Uterus (tissue), 4 donors: Measurements from ENCODE around the gene HSPG2. TPM values are rescaled to one million over a fixed set of nuclear protein-coding genes. Genes with fewer than 3 reads are reported as not detected.
"Not testable (repeated sequence)": the region's sequence is repeated elsewhere in the genome, so short reads cannot be mapped to it uniquely, and the experiment has no call there.

Source experiments
- DNase-seq, 2 donors: peaks; one replicate each; pipeline ENCODE4 v3.0.0-alpha.2; 2019 to 2020
- H3K27ac ChIP-seq, 2 donors: fragments of 200-600 bp; sonication (generic); 1 replicate in 1 of 2; 2 replicates in 1 of 2; pipeline ENCODE4 v1.5.1; 2016 to 2018
- H3K27me3 ChIP-seq, 2 donors: fragments of 200-600 bp; sonication (generic); one replicate each; pipeline ENCODE4 v1.5.1; 2018 to 2019; ENCODE audit warnings: control low read depth in 1 of 2
- H3K36me3 ChIP-seq, 2 donors: fragments of 200-600 bp; sonication (generic); one replicate each; pipeline ENCODE4 v1.5.1; 2019; ENCODE audit warnings: control low read depth in 1 of 2
- H3K4me1 ChIP-seq, 2 donors: fragments of 200-600 bp; sonication (generic); one replicate each; pipeline ENCODE4 v1.5.1; 2018 to 2019; ENCODE audit warnings: control low read depth in 1 of 2
- H3K4me3 ChIP-seq, 2 donors: fragments of 200-600 bp; sonication (generic); 1 replicate in 1 of 2; 2 replicates in 1 of 2; pipeline ENCODE4 v1.5.1; 2018 to 2019; ENCODE audit warnings: mild to moderate bottlenecking in 1 of 2
- H3K9me3 ChIP-seq, 2 donors: fragments of 200-600 bp; sonication (generic); one replicate each; pipeline ENCODE4 v1.5.1; 2019; ENCODE audit warnings: control low read depth in 1 of 2
- CTCF ChIP-seq, 4 experiments: fragments of 200-600 bp in 2 of 4; fragments of 450-650 bp in 2 of 4; sonication (generic) in 2 of 4; IDR thresholded peaks; one replicate each; pipeline ENCODE4 v1.5.1; 2016 to 2019; ENCODE audit warnings: antibody characterized with exemption in 4 of 4, mild to moderate bottlenecking in 2 of 4, moderate library complexity in 1 of 4
- POLR2A ChIP-seq, 2 donors: fragments of 450-650 bp; IDR thresholded peaks; one replicate each; pipeline ENCODE4 v1.6.1; 2016; ENCODE audit warnings: antibody characterized with exemption in 2 of 2, mild to moderate bottlenecking in 1 of 2, moderate library complexity in 1 of 2
- intact Hi-C: fragments of 100-400 bp; cut with DNase I; formaldehyde crosslinking; loops from one replicate; pipeline ENCODE4 v1.15.1; 2023; ENCODE audit warnings: low total_unique reads
- total RNA-seq, 4 donors: library from RNA; depleted of rRNA in 3 of 4; stranded (reverse); fragments of >200 nt in 3 of 4; gene quantifications; one replicate each; pipeline versions ENCODE4 v1.1.0 to v1.2.4, GENCODE V29; 2014 to 2023
- donor health status: DM: yes; HTN: yes; CAD: no.

HSPG2 gene
- total RNA-seq, 4 donors from 2014 or later: 96.8 to 677 (median 290) TPM

GRCh38 chr1:21828506-21829210, 108.5 kb downstream of the HSPG2 start:
- H3K4me1 ChIP-seq: no peaks in the 10 kb centered on the region
- H3K27ac ChIP-seq: no peak overlapping the region
- no peak overlapping the region for H3K4me3 ChIP-seq
- DNase-seq: peak in 1 of 2 donors; percentile 17
- no peaks in the 10 kb centered on the region for H3K27me3 ChIP-seq
- intact Hi-C loops: no loop called here
- no peaks in the 10 kb centered on the region for H3K9me3 ChIP-seq
- TF ChIP-seq CTCF (IDR thresholded peaks at IDR 0.05) (no peak), POLR2A (IDR thresholded peaks at IDR 0.05) (no peak)
- H3K36me3 ChIP-seq: no peaks in the 10 kb centered on the region

DNA sequence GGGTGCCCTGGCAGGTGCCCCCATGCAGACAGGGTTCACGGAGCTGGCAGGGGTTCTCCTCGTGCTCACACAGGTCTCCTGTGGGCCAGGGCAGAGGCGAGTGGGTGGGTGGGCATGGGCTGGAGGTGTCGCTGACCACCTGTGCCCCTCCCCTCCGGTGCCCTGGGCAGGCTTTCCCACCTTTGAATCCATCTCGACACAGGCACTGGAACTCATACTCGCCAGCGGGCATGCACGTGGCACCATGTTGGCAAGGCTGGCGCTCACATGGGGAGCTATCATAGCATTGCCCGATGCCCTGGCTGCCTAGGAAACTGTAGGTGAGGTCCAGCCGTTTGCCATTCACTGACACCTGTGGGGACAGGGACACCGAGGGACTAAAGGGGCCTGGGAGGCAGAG, 109.0 kb downstream of the HSPG2 start:
- Histone ChIP-seq H3K36me3 (no peaks in the 10 kb centered on the region), H3K4me3 (no peak overlapping the region), H3K27ac (no peak overlapping the region), H3K4me1 (no peaks in the 10 kb centered on the region), H3K27me3 (no peaks in the 10 kb centered on the region), H3K9me3 (no peaks in the 10 kb centered on the region)
- DNase-seq: no peak
- TF ChIP-seq POLR2A (IDR thresholded peaks at IDR 0.05): no peak
- no peak for TF ChIP-seq CTCF (IDR thresholded peaks at IDR 0.05)
- intact Hi-C loops: no loop called here

- Histone ChIP-seq H3K4me1 (no peaks in the 10 kb centered on the region), H3K9me3 (no peaks in the 10 kb centered on the region), H3K27ac (no peak overlapping the region), H3K36me3 (no peaks in the 10 kb centered on the region), H3K27me3 (no peaks in the 10 kb centered on the region), H3K4me3 (no peak overlapping the region)
- intact Hi-C loops: no loop called here
- DNase-seq: no peak
- no peak for TF ChIP-seq POLR2A (IDR thresholded peaks at IDR 0.05)
- no peak for TF ChIP-seq CTCF (IDR thresholded peaks at IDR 0.05)
Measured at GRCh38 chr1:21827141-21827679, 109.9 kb downstream of the HSPG2 start.

DNA sequence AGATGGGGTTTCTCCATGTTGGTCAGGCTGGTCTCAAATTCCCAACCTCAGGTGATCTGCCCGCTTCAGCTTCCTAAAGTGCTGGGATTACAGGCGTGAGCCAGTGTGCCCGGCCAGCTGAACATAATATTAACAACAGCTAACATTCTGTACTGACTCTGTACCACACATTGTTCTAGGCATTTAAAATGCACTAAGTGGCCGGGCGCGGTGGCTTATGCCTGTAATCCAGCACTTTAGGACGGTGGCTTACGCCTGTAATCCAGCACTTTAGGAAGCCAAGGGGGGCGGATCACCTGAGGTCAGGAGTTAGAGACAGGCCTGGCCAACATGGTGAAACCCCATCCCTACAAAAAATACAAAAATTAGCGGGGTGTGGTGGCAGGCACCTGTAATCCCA, 110.4 kb downstream of the HSPG2 start:
- intact Hi-C loops, H3K27ac ChIP-seq, H3K9me3 ChIP-seq, H3K36me3 ChIP-seq, H3K4me1 ChIP-seq, H3K27me3 ChIP-seq, DNase-seq, H3K4me3 ChIP-seq: not testable (repeated sequence)

GRCh38 chr1:21825393-21825792, 111.7 kb downstream of the HSPG2 start:
- no peaks in the 10 kb centered on the region for H3K4me1 ChIP-seq
- H3K27me3 ChIP-seq: no peaks in the 10 kb centered on the region
- intact Hi-C loops: no loop called here
- no peaks in the 10 kb centered on the region for H3K9me3 ChIP-seq
- no peaks in the 10 kb centered on the region for H3K36me3 ChIP-seq
- no peak overlapping the region for H3K27ac ChIP-seq
- no peak overlapping the region for H3K4me3 ChIP-seq
- DNase-seq: no peak
- TF ChIP-seq CTCF (IDR thresholded peaks at IDR 0.05): no peak
- TF ChIP-seq POLR2A (IDR thresholded peaks at IDR 0.05): no peak
